ENCODE results near the gene ST7L.

DNA sequence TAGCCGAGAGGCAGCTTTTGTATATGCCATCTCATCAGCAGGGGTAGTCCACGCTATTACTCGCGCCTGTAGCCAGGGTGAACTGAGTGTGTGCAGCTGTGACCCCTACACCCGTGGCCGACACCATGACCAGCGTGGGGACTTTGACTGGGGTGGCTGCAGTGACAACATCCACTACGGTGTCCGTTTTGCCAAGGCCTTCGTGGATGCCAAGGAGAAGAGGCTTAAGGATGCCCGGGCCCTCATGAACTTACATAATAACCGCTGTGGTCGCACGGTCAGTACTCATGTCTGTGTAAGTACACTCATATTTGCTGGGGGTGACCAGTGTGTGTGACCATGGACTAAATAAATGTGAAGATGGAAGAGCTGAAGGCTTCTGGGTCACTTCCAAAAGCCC is 102.8 kb downstream of the ST7L start:
- TF ChIP-seq CTCF (conservative IDR thresholded peaks at IDR 0.05), result no peak
- TF ChIP-seq EZH2 (IDR thresholded peaks at IDR 0.05; ENCODE audit: low read depth), result no peak
